Measurements from ENCODE around the gene CDKL4. TPM values are rescaled to one million over a fixed set of nuclear protein-coding genes. Genes with fewer than 3 reads are reported as not detected.
"Not testable (repeated sequence)": the region's sequence is repeated elsewhere in the genome, so short reads cannot be mapped to it uniquely, and the experiment has no call there.

The CDKL4 gene
- total and polyA plus RNA-seq, 2 of the 13 experiments (the other 11 are each of a cell fraction or from before 2014, with no cell fraction given), result 0.29 to 0.50 TPM

DNA sequence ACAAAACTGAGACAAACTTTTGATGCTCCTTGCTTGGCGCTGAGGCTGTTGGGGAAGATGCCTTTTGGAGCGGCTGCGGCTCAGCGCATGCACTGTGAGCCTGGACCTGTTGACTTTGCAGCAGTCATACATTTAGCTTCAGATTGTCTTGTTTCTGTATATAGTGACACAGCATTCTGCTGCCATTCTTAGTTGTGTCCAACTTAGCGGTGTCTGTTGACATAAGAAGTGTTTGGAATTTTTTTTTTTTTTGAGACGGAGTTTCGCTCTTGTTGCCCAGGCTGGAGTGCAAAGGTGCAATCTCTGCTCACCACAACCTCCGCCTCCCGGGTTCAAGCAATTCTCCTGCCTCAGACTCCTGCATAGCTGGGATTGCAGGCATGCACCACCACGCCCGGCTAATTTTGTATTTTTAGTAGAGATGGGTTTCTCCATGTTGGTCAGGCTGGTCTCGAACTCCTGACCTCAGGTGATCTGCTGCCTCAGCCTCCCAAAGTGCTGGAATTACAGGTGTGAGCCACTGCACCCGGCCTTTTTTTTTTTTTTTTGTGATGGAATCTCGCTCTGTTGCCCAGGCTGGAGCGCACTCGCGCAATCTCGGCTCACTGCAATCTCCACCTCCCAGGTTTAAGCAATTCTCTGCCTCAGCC lies 105.5 kb downstream of the CDKL4 start (continued):
- TF ChIP-seq NRL (CRISPR knock-in tag; IDR thresholded peaks at IDR 0.05; ENCODE audit: borderline replicate concordance) (0 out of 2 replicates have a peak, but pooled peaks have one; percentile 46), NONO (CRISPR knock-in tag; conservative IDR thresholded peaks at IDR 0.05) (peak; percentile 82), POLR2A (IDR thresholded peaks at IDR 0.05; ENCODE audit: insufficient read depth in 1 of 2, low read depth in 2 of 2, low read length in 2 of 2) (peak in 1 of 2 experiments; percentile 38; a peak in 1 of 4 replicates), ISL2 (CRISPR knock-in tag; IDR thresholded peaks at IDR 0.05) (peak; percentile 76), ZEB1 (IDR thresholded peaks at IDR 0.05; ENCODE audit: insufficient replicate concordance, low read depth) (peak; percentile 1), ZNF672 (CRISPR knock-in tag; IDR thresholded peaks at IDR 0.05) (peak; percentile 85; the same call in 1 of the 2 replicates), LCORL (IDR thresholded peaks at IDR 0.05) (peak; percentile 7; the same call in 1 of the 2 replicates), LCORL (CRISPR knock-in tag; IDR thresholded peaks at IDR 0.05) (peak; percentile 85; the same call in 1 of the 2 replicates), ZNF143 (CRISPR knock-in tag; IDR thresholded peaks at IDR 0.05) (peak; percentile 62), HOXA5 (CRISPR knock-in tag; IDR thresholded peaks at IDR 0.05) (0 out of 2 replicates have a peak, but pooled peaks have one; percentile 72), BCL6 (CRISPR knock-in tag; IDR thresholded peaks at IDR 0.05) (peak; percentile 92), KLF9 (CRISPR knock-in tag; IDR thresholded peaks at IDR 0.05; ENCODE audit: low read depth) (0 out of 2 replicates have a peak, but pooled peaks have one; percentile 33), NR2F1 (CRISPR knock-in tag; IDR thresholded peaks at IDR 0.05) (peak in 1 of 2 experiments; percentile 51; a peak in 1 of 4 replicates), SOX6 (CRISPR knock-in tag; IDR thresholded peaks at IDR 0.05) (peak; percentile 93), CEBPG (CRISPR knock-in tag; IDR thresholded peaks at IDR 0.05) (peak; percentile 75), ELF3 (CRISPR knock-in tag; IDR thresholded peaks at IDR 0.05) (peak; percentile 60), ZNF770 (CRISPR knock-in tag; IDR thresholded peaks at IDR 0.05) (peak; percentile 97), KDM6A (CRISPR knock-in tag; IDR thresholded peaks at IDR 0.05; ENCODE audit: low read depth) (0 out of 2 replicates have a peak, but pooled peaks have one; percentile 23), ZBTB26 (CRISPR knock-in tag; IDR thresholded peaks at IDR 0.05; ENCODE audit: borderline replicate concordance) (0 out of 2 replicates have a peak, but pooled peaks have one; percentile 55), FOXJ3 (CRISPR knock-in tag; IDR thresholded peaks at IDR 0.05; ENCODE audit: borderline replicate concordance) (peak; percentile 95; the same call in 1 of the 2 replicates)
- not testable (repeated sequence) for TF ChIP-seq NONO, SOX6 (IDR thresholded peaks at IDR 0.05)
- TF ChIP-seq, protein P1, sequence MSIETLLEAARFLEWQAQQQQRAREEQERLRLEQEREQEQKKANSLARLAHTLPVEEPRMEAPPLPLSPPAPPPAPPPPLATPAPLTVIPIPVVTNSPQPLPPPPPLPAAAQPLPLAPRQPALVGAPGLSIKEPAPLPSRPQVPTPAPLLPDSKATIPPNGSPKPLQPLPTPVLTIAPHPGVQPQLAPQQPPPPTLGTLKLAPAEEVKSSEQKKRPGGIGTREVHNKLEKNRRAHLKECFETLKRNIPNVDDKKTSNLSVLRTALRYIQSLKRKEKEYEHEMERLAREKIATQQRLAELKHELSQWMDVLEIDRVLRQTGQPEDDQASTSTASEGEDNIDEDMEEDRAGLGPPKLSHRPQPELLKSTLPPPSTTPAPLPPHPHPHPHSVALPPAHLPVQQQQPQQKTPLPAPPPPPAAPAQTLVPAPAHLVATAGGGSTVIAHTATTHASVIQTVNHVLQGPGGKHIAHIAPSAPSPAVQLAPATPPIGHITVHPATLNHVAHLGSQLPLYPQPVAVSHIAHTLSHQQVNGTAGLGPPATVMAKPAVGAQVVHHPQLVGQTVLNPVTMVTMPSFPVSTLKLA (IDR thresholded peaks at IDR 0.05), result 0 out of 2 replicates have a peak, but pooled peaks have one; percentile 10
- TF ChIP-seq, protein P2, sequence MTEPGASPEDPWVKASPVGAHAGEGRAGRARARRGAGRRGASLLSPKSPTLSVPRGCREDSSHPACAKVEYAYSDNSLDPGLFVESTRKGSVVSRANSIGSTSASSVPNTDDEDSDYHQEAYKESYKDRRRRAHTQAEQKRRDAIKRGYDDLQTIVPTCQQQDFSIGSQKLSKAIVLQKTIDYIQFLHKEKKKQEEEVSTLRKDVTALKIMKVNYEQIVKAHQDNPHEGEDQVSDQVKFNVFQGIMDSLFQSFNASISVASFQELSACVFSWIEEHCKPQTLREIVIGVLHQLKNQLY (CRISPR knock-in tag; IDR thresholded peaks at IDR 0.05), result peak; percentile 87; the same call in 1 of the 2 replicates

All from HepG2 (cell line).